Natural killer cell (primary cell): ENCODE results near the gene CES2. TPM values are rescaled to one million over a fixed set of nuclear protein-coding genes. Genes with fewer than 3 reads are reported as not detected.

Source experiments
- ATAC-seq, 3 donors: fragments of 150-1000 bp in 2 of 3; fragments of 200-7000 bp in 1 of 3; cut with Tn5 transposase; 1 replicate in 1 of 3; 2 replicates in 2 of 3; pipeline ENCODE4 v1.10.0; 2021; ENCODE audit warnings: mild to moderate bottlenecking in 2 of 3, moderate library complexity in 2 of 3
- DNase-seq, 2 donors: peaks; one replicate each; pipeline versions ENCODE4 v3.0.0 to v3.0.0-alpha.2; 2013 to 2021; ENCODE audit warnings: mixed read lengths in 1 of 2
- H3K27ac ChIP-seq: one replicate; pipeline ENCODE4 v1.5.1; 2013; ENCODE audit warnings: mild to moderate bottlenecking, low read length
- H3K27me3 ChIP-seq: one replicate; pipeline ENCODE4 v1.6.1; 2013; ENCODE audit warnings: low read length; ENCODE audit not compliant: control insufficient read depth, insufficient read depth
- H3K36me3 ChIP-seq: one replicate; pipeline ENCODE4 v1.6.1; 2013; ENCODE audit warnings: low read length; ENCODE audit not compliant: control insufficient read depth, insufficient read depth
- H3K4me1 ChIP-seq: one replicate; pipeline ENCODE4 v1.6.1; 2013; ENCODE audit warnings: low read length; ENCODE audit not compliant: control insufficient read depth, insufficient read depth
- H3K4me3 ChIP-seq: one replicate; pipeline ENCODE4 v1.5.1; 2013; ENCODE audit warnings: low read length
- H3K9me3 ChIP-seq: one replicate; pipeline ENCODE4 v1.6.1; 2013; ENCODE audit warnings: low read length; ENCODE audit not compliant: control insufficient read depth, insufficient read depth
- H3K27ac Mint-ChIP-seq, 2 donors: one replicate each; pipeline ENCODE4 v1.8.0; 2022; ENCODE audit warnings: mild to moderate bottlenecking in 2 of 2, mixed read lengths in 2 of 2, moderate library complexity in 1 of 2
- H3K27me3 Mint-ChIP-seq, 2 donors: one replicate each; pipeline ENCODE4 v1.8.0; 2022; ENCODE audit warnings: low read depth in 2 of 2, mixed read lengths in 2 of 2
- H3K36me3 Mint-ChIP-seq: one replicate; pipeline ENCODE4 v1.8.0; 2022; ENCODE audit warnings: mixed read lengths
- H3K4me1 Mint-ChIP-seq, 2 donors: one replicate each; pipeline ENCODE4 v1.8.0; 2022; ENCODE audit warnings: mixed read lengths in 2 of 2
- H3K4me3 Mint-ChIP-seq: one replicate; pipeline ENCODE4 v1.8.0; 2022; ENCODE audit warnings: mild to moderate bottlenecking, moderate library complexity, mixed read lengths
- H3K9me3 Mint-ChIP-seq, 2 donors: one replicate each; pipeline ENCODE4 v1.8.0; 2022; ENCODE audit warnings: mixed read lengths in 2 of 2
- CTCF ChIP-seq: fragments of 200-600 bp; IDR thresholded peaks from one replicate; pipeline ENCODE4 v1.8.0; 2022; ENCODE audit warnings: antibody characterized with exemption
- WGBS: methylation state at CpG from one replicate; pipeline ENCODE4 v1.1.7; 2013; ENCODE audit warnings: missing lambda C conversion rate; ENCODE audit not compliant: insufficient coverage; 5-methylcytosine and 5-hydroxymethylcytosine counted together
- intact Hi-C: fragments of 100-400 bp; cut with micrococcal nuclease; formaldehyde crosslinking; loops from one replicate; pipeline ENCODE4 v1.14.2; 2022
- total RNA-seq, 4 donors: library from RNA; stranded (reverse); fragments of 120-200 nt in 1 of 4; gene quantifications; one replicate each; pipeline versions ENCODE4 v1.2.3 to v1.2.4, GENCODE V29; 2013 to 2022

Gene CES2
- total RNA-seq, 3 donors from 2014 or later (not counting 1 experiment from before 2014, with no cell fraction given): 26.9 to 33.6 (median 33.1) TPM

- H3K27ac ChIP-seq: no peak within 1 kb of the TSS
- no peaks in the 10 kb centered on the region for H3K36me3 ChIP-seq
- WGBS: 79% methylated on average over 16 of the region's 16 CpGs
- H3K27me3 ChIP-seq: no peaks in the 10 kb centered on the region
- Mint-ChIP-seq H3K27me3 (peaks cover 12 to 16% of the 10 kb centered on the region in 2 donors), H3K27ac (no peak within 1 kb of the TSS), H3K4me3 (no peak within 1 kb of the TSS), H3K36me3 (no peaks in the 10 kb centered on the region), H3K9me3 (no peaks in the 10 kb centered on the region), H3K4me1 (peaks cover 0 to 9% of the 10 kb centered on the region in 2 donors)
- DNase-seq (peak; percentile 31 to 72), ATAC-seq (peak; percentile 71 to 89 (median 84))
- no peak within 1 kb of the TSS for H3K4me3 ChIP-seq
- peaks cover 3% of the 10 kb centered on the region for H3K4me1 ChIP-seq
- TF ChIP-seq CTCF: peak; percentile 61
- H3K9me3 ChIP-seq: no peaks in the 10 kb centered on the region
- intact Hi-C loops: no loop called here
Measured at GRCh38 chr16:66961065-66961744, 25.9 kb downstream of the CES2 start, which contains the start of gene CES3. Gene CES3, plus strand, starts transcription at chr16:66961266. Its CDS starts 42 bp downstream, at chr16:66961308.

- no peak overlapping the region for H3K4me3 Mint-ChIP-seq
- H3K36me3 ChIP-seq: no peaks in the 10 kb centered on the region
- TF ChIP-seq CTCF: no peak
- 27% methylated on average over 5 of the region's 5 CpGs for WGBS
- no peaks in the 10 kb centered on the region for H3K36me3 Mint-ChIP-seq
- no peaks in the 10 kb centered on the region for H3K9me3 ChIP-seq
- no peaks in the 10 kb centered on the region for H3K9me3 Mint-ChIP-seq
- peaks cover 12 to 16% of the 10 kb centered on the region in 2 donors for H3K27me3 Mint-ChIP-seq
- H3K27me3 ChIP-seq: no peaks in the 10 kb centered on the region
- intact Hi-C loops: no loop called here
- peaks cover 0 to 9% of the 10 kb centered on the region in 2 donors for H3K4me1 Mint-ChIP-seq
- H3K27ac ChIP-seq: no peak overlapping the region
- DNase-seq (no peak), ATAC-seq (no peak)
- H3K4me3 ChIP-seq: no peak overlapping the region
- H3K4me1 ChIP-seq: peaks cover 3% of the 10 kb centered on the region
- H3K27ac Mint-ChIP-seq: no peak overlapping the region
Measured at GRCh38 chr16:66961914-66962313, 26.6 kb downstream of the CES2 start.

GRCh38 chr16:66964049-66964448 lies 28.7 kb downstream of the CES2 start:
- Mint-ChIP-seq H3K27ac (no peak overlapping the region), H3K27me3 (peaks cover 7 to 10% of the 10 kb centered on the region in 2 donors), H3K9me3 (no peaks in the 10 kb centered on the region), H3K36me3 (no peaks in the 10 kb centered on the region), H3K4me1 (peaks cover 0 to 9% of the 10 kb centered on the region in 2 donors), H3K4me3 (no peak overlapping the region)
- H3K4me1 ChIP-seq: peaks cover 3% of the 10 kb centered on the region
- H3K4me3 ChIP-seq: no peak overlapping the region
- intact Hi-C loops: no loop called here
- H3K9me3 ChIP-seq: no peaks in the 10 kb centered on the region
- no peaks in the 10 kb centered on the region for H3K36me3 ChIP-seq
- 78% methylated on average over 6 of the region's 6 CpGs for WGBS
- no peak for TF ChIP-seq CTCF
- H3K27ac ChIP-seq: no peak overlapping the region
- DNase-seq (no peak), ATAC-seq (no peak)
- no peaks in the 10 kb centered on the region for H3K27me3 ChIP-seq

GRCh38 chr16:66968847-66969246 lies 33.5 kb downstream of the CES2 start:
- Mint-ChIP-seq H3K4me3 (no peak overlapping the region), H3K27ac (no peak overlapping the region), H3K4me1 (no peaks in the 10 kb centered on the region), H3K27me3 (peaks cover 7 to 10% of the 10 kb centered on the region in 2 donors), H3K9me3 (no peaks in the 10 kb centered on the region), H3K36me3 (no peaks in the 10 kb centered on the region)
- Histone ChIP-seq H3K27ac (no peak overlapping the region), H3K36me3 (no peaks in the 10 kb centered on the region), H3K27me3 (no peaks in the 10 kb centered on the region), H3K4me1 (no peaks in the 10 kb centered on the region), H3K9me3 (no peaks in the 10 kb centered on the region), H3K4me3 (no peak overlapping the region)
- ATAC-seq (no peak), DNase-seq (no peak)
- WGBS: 85% methylated on average over 5 of the region's 5 CpGs
- intact Hi-C loops: no loop called here
- no peak for TF ChIP-seq CTCF
